ENCODE measurements around the gene POLR3B. TPM values are rescaled to one million over a fixed set of nuclear protein-coding genes. Genes with fewer than 3 reads are reported as not detected.

The POLR3B gene
- polyA plus RNA-seq, 3 donors: 1.7 to 2.6 (median 2.0) TPM

GRCh38 chr12:106493531-106493930 lies 136.0 kb downstream of the POLR3B start:
- Histone ChIP-seq H4K20me1 (ENCODE audit: insufficient read depth, low read length) (no peaks in the 10 kb centered on the region), H3K36me3 (replicated peaks in 1 of 2; ENCODE audit: control insufficient read depth in 1 of 2, insufficient read depth in 2 of 2, low read length in 2 of 2) (peaks cover 18 to 34% of the 10 kb centered on the region in 2 donors), H3K4me1 (ENCODE audit: control insufficient read depth in 1 of 2, insufficient read depth in 2 of 2, low read length in 2 of 2) (no peaks in the 10 kb centered on the region), H3K79me2 (ENCODE audit: insufficient read depth, low read length) (no peaks in the 10 kb centered on the region), H3K27ac (ENCODE audit: low read depth in 1 of 2, low read length in 2 of 2) (no peak overlapping the region), H3K4me2 (replicated peaks; ENCODE audit: extremely low read depth, low read length, poor library complexity, severe bottlenecking) (no peak overlapping the region), H3K4me3 (replicated peaks in 1 of 3; ENCODE audit: low read depth in 2 of 3, low read length in 3 of 3) (no peak overlapping the region), H3K27me3 (ENCODE audit: control insufficient read depth in 2 of 2, insufficient read depth in 2 of 2, low read length in 2 of 2) (no peaks in the 10 kb centered on the region), H2AFZ (ENCODE audit: insufficient read depth, low read depth, low read length, poor library complexity, severe bottlenecking) (no peak overlapping the region), H3K9me3 (replicated peaks in 1 of 2; ENCODE audit: control insufficient read depth in 1 of 2, insufficient read depth in 1 of 2, low read length in 2 of 2) (no peaks in the 10 kb centered on the region), H3K9ac (ENCODE audit: insufficient read depth, low read length, poor library complexity, severe bottlenecking) (no peak overlapping the region)
- Mint-ChIP-seq H3K4me1 (no peaks in the 10 kb centered on the region), H3K9me3 (no peaks in the 10 kb centered on the region), H3K27ac (no peak overlapping the region), H3K36me3 (peaks cover 39 to 40% of the 10 kb centered on the region in 2 donors), H3K27me3 (ENCODE audit: low read depth in 3 of 3) (peaks cover 0 to 2% (median 0%) of the 10 kb centered on the region in 3 donors), H3K4me3 (no peak overlapping the region)
- DNase-seq: no peak
- TF ChIP-seq, protein P1, sequence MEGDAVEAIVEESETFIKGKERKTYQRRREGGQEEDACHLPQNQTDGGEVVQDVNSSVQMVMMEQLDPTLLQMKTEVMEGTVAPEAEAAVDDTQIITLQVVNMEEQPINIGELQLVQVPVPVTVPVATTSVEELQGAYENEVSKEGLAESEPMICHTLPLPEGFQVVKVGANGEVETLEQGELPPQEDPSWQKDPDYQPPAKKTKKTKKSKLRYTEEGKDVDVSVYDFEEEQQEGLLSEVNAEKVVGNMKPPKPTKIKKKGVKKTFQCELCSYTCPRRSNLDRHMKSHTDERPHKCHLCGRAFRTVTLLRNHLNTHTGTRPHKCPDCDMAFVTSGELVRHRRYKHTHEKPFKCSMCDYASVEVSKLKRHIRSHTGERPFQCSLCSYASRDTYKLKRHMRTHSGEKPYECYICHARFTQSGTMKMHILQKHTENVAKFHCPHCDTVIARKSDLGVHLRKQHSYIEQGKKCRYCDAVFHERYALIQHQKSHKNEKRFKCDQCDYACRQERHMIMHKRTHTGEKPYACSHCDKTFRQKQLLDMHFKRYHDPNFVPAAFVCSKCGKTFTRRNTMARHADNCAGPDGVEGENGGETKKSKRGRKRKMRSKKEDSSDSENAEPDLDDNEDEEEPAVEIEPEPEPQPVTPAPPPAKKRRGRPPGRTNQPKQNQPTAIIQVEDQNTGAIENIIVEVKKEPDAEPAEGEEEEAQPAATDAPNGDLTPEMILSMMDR (IDR thresholded peaks at IDR 0.05): no peak
- 86% methylated on average over 1 of the region's 4 CpGs for WGBS (ENCODE audit: insufficient coverage)
- intact Hi-C loops (cut with micrococcal nuclease): no loop called here

GRCh38 chr12:106495354-106495965 lies 137.9 kb downstream of the POLR3B start:
- H3K9me3 ChIP-seq (replicated peaks in 1 of 2; ENCODE audit: control insufficient read depth in 1 of 2, insufficient read depth in 1 of 2, low read length in 2 of 2): no peaks in the 10 kb centered on the region
- intact Hi-C loops (cut with micrococcal nuclease): no loop called here
- H3K4me1 ChIP-seq (ENCODE audit: control insufficient read depth in 1 of 2, insufficient read depth in 2 of 2, low read length in 2 of 2): no peaks in the 10 kb centered on the region
- H3K4me2 ChIP-seq (replicated peaks; ENCODE audit: extremely low read depth, low read length, poor library complexity, severe bottlenecking): no peak overlapping the region
- peaks cover 0 to 2% (median 0%) of the 10 kb centered on the region in 3 donors for H3K27me3 Mint-ChIP-seq (ENCODE audit: low read depth in 3 of 3)
- H3K4me1 Mint-ChIP-seq: no peaks in the 10 kb centered on the region
- H3K27me3 ChIP-seq (ENCODE audit: control insufficient read depth in 2 of 2, insufficient read depth in 2 of 2, low read length in 2 of 2): no peaks in the 10 kb centered on the region
- H3K36me3 Mint-ChIP-seq: peaks cover 53 to 54% of the 10 kb centered on the region in 2 donors
- no peak overlapping the region for H3K4me3 Mint-ChIP-seq
- H3K79me2 ChIP-seq (ENCODE audit: insufficient read depth, low read length): no peaks in the 10 kb centered on the region
- no peak overlapping the region for H2AFZ ChIP-seq (ENCODE audit: insufficient read depth, low read depth, low read length, poor library complexity, severe bottlenecking)
- no peaks in the 10 kb centered on the region for H4K20me1 ChIP-seq (ENCODE audit: insufficient read depth, low read length)
- H3K4me3 ChIP-seq (replicated peaks in 1 of 3; ENCODE audit: low read depth in 2 of 3, low read length in 3 of 3): no peak overlapping the region
- DNase-seq: no peak
- 90% methylated on average over 3 of the region's 5 CpGs for WGBS (ENCODE audit: insufficient coverage)
- TF ChIP-seq, protein P1 (IDR thresholded peaks at IDR 0.05): no peak
- no peak overlapping the region for H3K27ac ChIP-seq (ENCODE audit: low read depth in 1 of 2, low read length in 2 of 2)
- H3K9me3 Mint-ChIP-seq: no peaks in the 10 kb centered on the region
- no peak overlapping the region for H3K27ac Mint-ChIP-seq
- H3K36me3 ChIP-seq (replicated peaks in 1 of 2; ENCODE audit: control insufficient read depth in 1 of 2, insufficient read depth in 2 of 2, low read length in 2 of 2): peaks cover 27 to 53% of the 10 kb centered on the region in 2 donors
- H3K9ac ChIP-seq (ENCODE audit: insufficient read depth, low read length, poor library complexity, severe bottlenecking): no peak overlapping the region

Data from CD14-positive monocyte (primary cell).